Neuronal stem cell (in vitro differentiated cells): ENCODE data around the gene TCTN3.

Experiments used
- DNase-seq: peaks from one replicate; pipeline ENCODE4 v3.0.0-alpha.2; 2013; ENCODE audit warnings: low spot score
- H2AFZ ChIP-seq: one replicate; pipeline ENCODE4 v1.6.1; 2013; ENCODE audit warnings: mild to moderate bottlenecking, low read length, inconsistent platforms
- H2AK5ac ChIP-seq: 2 replicates; pipeline ENCODE4 v1.6.1; 2013; ENCODE audit warnings: low read depth, mild to moderate bottlenecking, inconsistent platforms, low read length, moderate library complexity, mixed read lengths
- H2BK120ac ChIP-seq: 2 replicates; pipeline ENCODE4 v1.6.1; 2013; ENCODE audit warnings: low read depth, mild to moderate bottlenecking, inconsistent platforms, low read length, moderate library complexity, mixed read lengths
- H2BK12ac ChIP-seq: one replicate; pipeline ENCODE4 v1.6.1; 2013; ENCODE audit warnings: low read length, inconsistent platforms
- H2BK15ac ChIP-seq: 2 replicates; pipeline ENCODE4 v1.6.1; 2013; ENCODE audit warnings: mild to moderate bottlenecking, low read length, inconsistent platforms, mixed read lengths
- H2BK5ac ChIP-seq: one replicate; pipeline ENCODE4 v1.6.1; 2013; ENCODE audit warnings: inconsistent platforms, mild to moderate bottlenecking, low read length, moderate library complexity
- H3K14ac ChIP-seq: one replicate; pipeline ENCODE4 v1.6.1; 2013; ENCODE audit warnings: low read length, inconsistent platforms
- H3K18ac ChIP-seq: 2 replicates; pipeline ENCODE4 v1.6.1; 2013; ENCODE audit warnings: low read length, inconsistent platforms
- H3K23ac ChIP-seq: 2 replicates; pipeline ENCODE4 v1.6.1; 2013; ENCODE audit warnings: low read depth, mild to moderate bottlenecking, mixed read lengths, low read length, inconsistent platforms; ENCODE audit not compliant: poor library complexity
- H3K27ac ChIP-seq: replicated peaks from 3 replicates; pipeline ENCODE4 v1.5.1; 2013; ENCODE audit warnings: low read length, inconsistent platforms
- H3K27me3 ChIP-seq, 3 experiments: 2 replicates each; pipeline ENCODE4 v1.6.1; 2013; ENCODE audit warnings: low read length in 3 of 3, mild to moderate bottlenecking in 2 of 3, inconsistent platforms in 1 of 3, low read depth in 1 of 3, mixed read lengths in 1 of 3, moderate library complexity in 1 of 3; ENCODE audit not compliant: control insufficient read depth in 3 of 3, insufficient read depth in 3 of 3
- H3K36me3 ChIP-seq, 2 donors: replicated peaks in 1 of 2; 2 replicates each; pipeline ENCODE4 v1.6.1; 2013; ENCODE audit warnings: low read length in 2 of 2; ENCODE audit not compliant: control insufficient read depth in 2 of 2, insufficient read depth in 2 of 2
- H3K4ac ChIP-seq: 2 replicates; pipeline ENCODE4 v1.6.1; 2013; ENCODE audit warnings: inconsistent platforms, mild to moderate bottlenecking, low read length, moderate library complexity
- H3K4me1 ChIP-seq, 2 donors: 1 replicate in 1 of 2; 2 replicates in 1 of 2; pipeline ENCODE4 v1.6.1; 2013; ENCODE audit warnings: low read length in 2 of 2, low read depth in 1 of 2; ENCODE audit not compliant: control insufficient read depth in 2 of 2, insufficient read depth in 1 of 2
- H3K4me2 ChIP-seq: one replicate; pipeline ENCODE4 v1.6.1; 2013; ENCODE audit warnings: mild to moderate bottlenecking, low read length, inconsistent platforms; ENCODE audit not compliant: insufficient read depth, poor library complexity, severe bottlenecking
- H3K4me3 ChIP-seq, 2 donors: 2 replicates each; pipeline ENCODE4 v1.5.1; 2013; ENCODE audit warnings: low read length in 2 of 2, mild to moderate bottlenecking in 2 of 2, inconsistent platforms in 1 of 2, moderate library complexity in 1 of 2
- H3K79me1 ChIP-seq: one replicate; pipeline ENCODE4 v1.6.1; 2013; ENCODE audit warnings: low read depth, mild to moderate bottlenecking, inconsistent platforms, low read length, moderate library complexity
- H3K9ac ChIP-seq: one replicate; pipeline ENCODE4 v1.6.1; 2013; ENCODE audit warnings: mild to moderate bottlenecking, low read depth, low read length, inconsistent platforms; ENCODE audit not compliant: poor library complexity
- H3K9me3 ChIP-seq, 2 donors: replicated peaks in 1 of 2; 2 replicates each; pipeline versions ENCODE3 to v1.6.1; 2013; ENCODE audit warnings: low read length in 2 of 2, mild to moderate bottlenecking in 2 of 2, inconsistent platforms in 1 of 2, low read depth in 1 of 2, mixed read lengths in 1 of 2, moderate library complexity in 1 of 2; ENCODE audit not compliant: control insufficient read depth in 2 of 2, insufficient read depth in 1 of 2
- H4K8ac ChIP-seq: one replicate; pipeline ENCODE4 v1.6.1; 2013; ENCODE audit warnings: low read depth, mild to moderate bottlenecking, inconsistent platforms, low read length, moderate library complexity
- H4K91ac ChIP-seq: one replicate; pipeline ENCODE4 v1.6.1; 2013; ENCODE audit warnings: low read length, low read depth, mild to moderate bottlenecking, inconsistent platforms; ENCODE audit not compliant: poor library complexity
- WGBS, 2 donors: extraction: QIAGEN DNeasy Blood & Tissue Kit; methylation state at CpG; one replicate each; pipeline ENCODE4 v1.1.7; 2013; ENCODE audit warnings: missing lambda C conversion rate in 2 of 2, mixed read lengths in 1 of 2; ENCODE audit not compliant: insufficient read length in 2 of 2, insufficient replicate concordance in 1 of 2; ENCODE audit errors: extremely low coverage in 2 of 2; 5-methylcytosine and 5-hydroxymethylcytosine counted together

The TCTN3 gene

GRCh38 chr10:95648138-95648537 is 45.6 kb downstream of the TCTN3 start:
- Histone ChIP-seq H3K4me3 (no peak overlapping the region), H3K4me1 (no peaks in the 10 kb centered on the region), H3K14ac (no peak overlapping the region), H3K18ac (no peak overlapping the region), H3K4ac (no peak overlapping the region), H3K9me3 (peaks cover 2 to 23% of the 10 kb centered on the region in 2 donors), H3K27ac (no peak overlapping the region), H3K79me1 (no peaks in the 10 kb centered on the region), H2BK5ac (no peak overlapping the region), H3K36me3 (peaks cover 25 to 90% of the 10 kb centered on the region in 2 donors), H2AFZ (no peak overlapping the region), H2BK15ac (no peak overlapping the region), H2AK5ac (no peak overlapping the region), H3K27me3 (no peaks in the 10 kb centered on the region), H3K23ac (no peak overlapping the region), H4K8ac (no peak overlapping the region), H3K9ac (no peak overlapping the region), H3K4me2 (no peak overlapping the region), H2BK120ac (no peak overlapping the region), H2BK12ac (no peak overlapping the region), H4K91ac (no peak overlapping the region)
- no CpG with 5 or more reads among the region's 1 CpG for WGBS, 2 donors
- DNase-seq = no peak

- Histone ChIP-seq H3K4me3 (no peak overlapping the region), H2BK15ac (no peak overlapping the region), H3K36me3 (peaks cover 20 to 90% of the 10 kb centered on the region in 2 donors), H4K8ac (no peak overlapping the region), H4K91ac (no peak overlapping the region), H3K9me3 (peaks cover 0 to 7% of the 10 kb centered on the region in 2 donors), H2BK5ac (no peak overlapping the region), H3K4me2 (no peak overlapping the region), H3K27me3 (no peaks in the 10 kb centered on the region), H3K79me1 (no peaks in the 10 kb centered on the region), H2BK120ac (no peak overlapping the region), H2BK12ac (no peak overlapping the region), H3K27ac (no peak overlapping the region), H3K4ac (no peak overlapping the region), H3K4me1 (no peaks in the 10 kb centered on the region), H3K9ac (no peak overlapping the region), H3K14ac (no peak overlapping the region), H3K23ac (no peak overlapping the region), H3K18ac (no peak overlapping the region), H2AFZ (no peak overlapping the region), H2AK5ac (no peak overlapping the region)
- no peak for DNase-seq
- no CpG with 5 or more reads among the region's 1 CpG for WGBS, 2 donors
These were observed 47.6 kb downstream of the TCTN3 start for GRCh38 chr10:95646160-95646559.

GRCh38 chr10:95644901-95645300 is 48.8 kb downstream of the TCTN3 start:
- H2BK5ac ChIP-seq = no peak overlapping the region
- H3K36me3 ChIP-seq = peaks cover 25 to 90% of the 10 kb centered on the region in 2 donors

GRCh38 chr10:95640891-95641315 is 52.8 kb downstream of the TCTN3 start:
- H2BK15ac ChIP-seq = no peak overlapping the region
- H3K27ac ChIP-seq = no peak overlapping the region
- WGBS, 2 donors = no CpG with 5 or more reads among the region's 1 CpG
- no peak for DNase-seq
- H3K23ac ChIP-seq = no peak overlapping the region
- H3K4me3 ChIP-seq = no peak overlapping the region
- no peak overlapping the region for H2AK5ac ChIP-seq
- H3K4me1 ChIP-seq = no peaks in the 10 kb centered on the region
- no peak overlapping the region for H2BK12ac ChIP-seq
- no peak overlapping the region for H3K18ac ChIP-seq
- no peak overlapping the region for H3K4me2 ChIP-seq
- peaks cover 5% of the 10 kb centered on the region for H3K79me1 ChIP-seq
- H3K36me3 ChIP-seq = peaks cover 23 to 93% of the 10 kb centered on the region in 2 donors
- H3K27me3 ChIP-seq = no peaks in the 10 kb centered on the region
- no peak overlapping the region for H4K91ac ChIP-seq
- H2AFZ ChIP-seq = no peak overlapping the region
- H3K4ac ChIP-seq = no peak overlapping the region
- H2BK120ac ChIP-seq = no peak overlapping the region
- H3K9ac ChIP-seq = no peak overlapping the region
- H3K14ac ChIP-seq = no peak overlapping the region
- H3K9me3 ChIP-seq = no peaks in the 10 kb centered on the region
- no peak overlapping the region for H2BK5ac ChIP-seq
- H4K8ac ChIP-seq = no peak overlapping the region

More at GRCh38 chr10:95644901-95645300, 48.8 kb downstream of the TCTN3 start:
- Histone ChIP-seq H3K4me1 (no peaks in the 10 kb centered on the region), H3K4ac (no peak overlapping the region), H3K23ac (no peak overlapping the region), H3K27me3 (no peaks in the 10 kb centered on the region), H3K79me1 (no peaks in the 10 kb centered on the region), H3K9me3 (no peaks in the 10 kb centered on the region), H2AFZ (no peak overlapping the region), H3K18ac (no peak overlapping the region), H4K91ac (no peak overlapping the region), H3K9ac (no peak overlapping the region), H2BK12ac (no peak overlapping the region), H2BK120ac (no peak overlapping the region), H2AK5ac (no peak overlapping the region), H4K8ac (no peak overlapping the region), H3K27ac (no peak overlapping the region), H3K4me3 (no peak overlapping the region), H3K4me2 (no peak overlapping the region), H3K14ac (no peak overlapping the region), H2BK15ac (no peak overlapping the region)
- WGBS, 2 donors = no CpG with 5 or more reads among the region's 1 CpG
- DNase-seq = no peak
